HG03280 (cell line): ENCODE data around the gene APBA2.
"Not testable (repeated sequence)": the region's sequence is repeated elsewhere in the genome, so short reads cannot be mapped to it uniquely, and the experiment has no call there.

ENCODE experiments used
- ATAC-seq: cut with Tn5 transposase; IDR thresholded peaks from one replicate; pipeline ENCODE4 v1.9.1; 2021; ENCODE audit warnings: mild to moderate bottlenecking, moderate library complexity; ENCODE audit not compliant: unreplicated experiment

The APBA2 gene

GRCh38 chr15:29141308-29142128, 255.7 kb downstream of the APBA2 start:
- no peak for ATAC-seq

GRCh38 chr15:29142129-29142747, 256.5 kb downstream of the APBA2 start:
- ATAC-seq = no peak

GRCh38 chr15:29143293-29143692, 257.5 kb downstream of the APBA2 start:
- ATAC-seq = no peak

GRCh38 chr15:29143909-29144635, 258.3 kb downstream of the APBA2 start:
- no peak for ATAC-seq

GRCh38 chr15:29149738-29150075, 263.9 kb downstream of the APBA2 start:
- no peak for ATAC-seq

GRCh38 chr15:29150515-29151483, 265.0 kb downstream of the APBA2 start:
- ATAC-seq = no peak

GRCh38 chr15:29151484-29151857, 265.7 kb downstream of the APBA2 start:
- ATAC-seq = no peak

GRCh38 chr15:29156521-29156920, 270.7 kb downstream of the APBA2 start:
- no peak for ATAC-seq

- ATAC-seq = no peak
These were observed 274.1 kb downstream of the APBA2 start for GRCh38 chr15:29159771-29160455.

GRCh38 chr15:29162411-29162810, 276.6 kb downstream of the APBA2 start:
- no peak for ATAC-seq

- not testable (repeated sequence) for ATAC-seq
These were observed 281.3 kb downstream of the APBA2 start for GRCh38 chr15:29167122-29167521.
